ENCODE results near the gene RNF152.

Gene RNF152

GRCh38 chr18:61892683-61893308, at the start of gene RNF152:
Gene RNF152 (minus strand): TSS chr18:61893007. CDS start chr18:61816463, 76,544 bp downstream.
- no peak for TF ChIP-seq CTCF (conservative IDR thresholded peaks at IDR 0.05; ENCODE audit: low read length)
- H3K4me3 ChIP-seq (ENCODE audit: low read length) = peak within 1 kb of the TSS; percentile 87
- DNase-seq (ENCODE audit: low read depth) = peak; percentile 22

- TF ChIP-seq CTCF (conservative IDR thresholded peaks at IDR 0.05; ENCODE audit: low read length) = no peak
- no peak overlapping the region for H3K4me3 ChIP-seq (ENCODE audit: low read length)
- no peak for DNase-seq (ENCODE audit: low read depth)
Measured at GRCh38 chr18:61941948-61942471, 49.2 kb upstream of the RNF152 start.

GRCh38 chr18:61939046-61939674, 46.4 kb upstream of the RNF152 start:
- no peak for TF ChIP-seq CTCF (conservative IDR thresholded peaks at IDR 0.05; ENCODE audit: low read length)
- DNase-seq (ENCODE audit: low read depth) = no peak
- H3K4me3 ChIP-seq (ENCODE audit: low read length) = no peak overlapping the region

GRCh38 chr18:61935362-61935761, 42.6 kb upstream of the RNF152 start:
- H3K4me3 ChIP-seq (ENCODE audit: low read length) = no peak overlapping the region
- no peak for TF ChIP-seq CTCF (conservative IDR thresholded peaks at IDR 0.05; ENCODE audit: low read length)
- DNase-seq (ENCODE audit: low read depth) = no peak

- no peak for TF ChIP-seq CTCF (conservative IDR thresholded peaks at IDR 0.05; ENCODE audit: low read length)
- no peak overlapping the region for H3K4me3 ChIP-seq (ENCODE audit: low read length)
- no peak for DNase-seq (ENCODE audit: low read depth)
Measured at GRCh38 chr18:61931654-61932379, 39.0 kb upstream of the RNF152 start.

- no peak for DNase-seq (ENCODE audit: low read depth)
- no peak overlapping the region for H3K4me3 ChIP-seq (ENCODE audit: low read length)
- no peak for TF ChIP-seq CTCF (conservative IDR thresholded peaks at IDR 0.05; ENCODE audit: low read length)
Measured at GRCh38 chr18:61929881-61930640, 37.3 kb upstream of the RNF152 start.

All from AG10803 (cell line).